Activated naive CD8-positive, alpha-beta T cell treated with anti-CD3 and anti-CD28 coated beads for 36 hours (primary cell): ENCODE measurements around the gene CEACAM7. TPM values are rescaled to one million over a fixed set of nuclear protein-coding genes. Genes with fewer than 3 reads are reported as not detected.

Experiments
- DNase-seq: peaks from one replicate; pipeline ENCODE4 v3.0.0; 2021
- H3K27ac Mint-ChIP-seq: one replicate; pipeline ENCODE4 v1.8.0; 2022; ENCODE audit warnings: mild to moderate bottlenecking, moderate library complexity, mixed read lengths
- H3K27me3 Mint-ChIP-seq: one replicate; pipeline ENCODE4 v1.8.0; 2022; ENCODE audit warnings: mild to moderate bottlenecking, mixed read lengths
- H3K36me3 Mint-ChIP-seq: one replicate; pipeline ENCODE4 v1.8.0; 2021; ENCODE audit warnings: mild to moderate bottlenecking, mixed read lengths
- H3K4me1 Mint-ChIP-seq: one replicate; pipeline ENCODE4 v1.8.0; 2021; ENCODE audit warnings: mixed read lengths
- H3K4me3 Mint-ChIP-seq: one replicate; pipeline ENCODE4 v1.8.0; 2022; ENCODE audit warnings: mild to moderate bottlenecking, moderate library complexity, mixed read lengths
- H3K9me3 Mint-ChIP-seq: one replicate; pipeline ENCODE4 v1.8.0; 2022; ENCODE audit warnings: mixed read lengths
- total RNA-seq, 2 experiments: library from RNA; stranded (reverse); gene quantifications; one replicate each; pipeline ENCODE4 v1.2.3, GENCODE V29; 2021

The CEACAM7 gene
- total RNA-seq, 2 experiments from 2014 or later = not detected

DNA sequence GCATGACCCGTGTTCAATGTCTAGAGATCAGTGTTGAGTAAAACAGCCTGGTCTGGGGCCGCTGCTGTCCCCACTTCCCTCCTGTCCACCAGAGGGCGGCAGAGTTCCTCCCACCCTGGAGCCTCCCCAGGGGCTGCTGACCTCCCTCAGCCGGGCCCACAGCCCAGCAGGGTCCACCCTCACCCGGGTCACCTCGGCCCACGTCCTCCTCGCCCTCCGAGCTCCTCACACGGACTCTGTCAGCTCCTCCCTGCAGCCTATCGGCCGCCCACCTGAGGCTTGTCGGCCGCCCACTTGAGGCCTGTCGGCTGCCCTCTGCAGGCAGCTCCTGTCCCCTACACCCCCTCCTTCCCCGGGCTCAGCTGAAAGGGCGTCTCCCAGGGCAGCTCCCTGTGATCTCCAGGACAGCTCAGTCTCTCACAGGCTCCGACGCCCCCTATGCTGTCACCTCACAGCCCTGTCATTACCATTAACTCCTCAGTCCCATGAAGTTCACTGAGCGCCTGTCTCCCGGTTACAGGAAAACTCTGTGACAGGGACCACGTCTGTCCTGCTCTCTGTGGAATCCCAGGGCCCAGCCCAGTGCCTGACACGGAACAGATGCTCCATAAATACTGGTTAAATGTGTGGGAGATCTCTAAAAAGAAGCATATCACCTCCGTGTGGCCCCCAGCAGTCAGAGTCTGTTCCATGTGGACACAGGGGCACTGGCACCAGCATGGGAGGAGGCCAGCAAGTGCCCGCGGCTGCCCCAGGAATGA, 18.9 kb upstream of the CEACAM7 start:
- no peaks in the 10 kb centered on the region for H3K36me3 Mint-ChIP-seq
- H3K9me3 Mint-ChIP-seq = no peaks in the 10 kb centered on the region
- H3K4me1 Mint-ChIP-seq = peaks cover 5% of the 10 kb centered on the region
- H3K4me3 Mint-ChIP-seq = peak overlapping the region; percentile 61
- H3K27ac Mint-ChIP-seq = no peak overlapping the region
- DNase-seq = peak; percentile 75
- H3K27me3 Mint-ChIP-seq = peaks cover 64% of the 10 kb centered on the region

DNA sequence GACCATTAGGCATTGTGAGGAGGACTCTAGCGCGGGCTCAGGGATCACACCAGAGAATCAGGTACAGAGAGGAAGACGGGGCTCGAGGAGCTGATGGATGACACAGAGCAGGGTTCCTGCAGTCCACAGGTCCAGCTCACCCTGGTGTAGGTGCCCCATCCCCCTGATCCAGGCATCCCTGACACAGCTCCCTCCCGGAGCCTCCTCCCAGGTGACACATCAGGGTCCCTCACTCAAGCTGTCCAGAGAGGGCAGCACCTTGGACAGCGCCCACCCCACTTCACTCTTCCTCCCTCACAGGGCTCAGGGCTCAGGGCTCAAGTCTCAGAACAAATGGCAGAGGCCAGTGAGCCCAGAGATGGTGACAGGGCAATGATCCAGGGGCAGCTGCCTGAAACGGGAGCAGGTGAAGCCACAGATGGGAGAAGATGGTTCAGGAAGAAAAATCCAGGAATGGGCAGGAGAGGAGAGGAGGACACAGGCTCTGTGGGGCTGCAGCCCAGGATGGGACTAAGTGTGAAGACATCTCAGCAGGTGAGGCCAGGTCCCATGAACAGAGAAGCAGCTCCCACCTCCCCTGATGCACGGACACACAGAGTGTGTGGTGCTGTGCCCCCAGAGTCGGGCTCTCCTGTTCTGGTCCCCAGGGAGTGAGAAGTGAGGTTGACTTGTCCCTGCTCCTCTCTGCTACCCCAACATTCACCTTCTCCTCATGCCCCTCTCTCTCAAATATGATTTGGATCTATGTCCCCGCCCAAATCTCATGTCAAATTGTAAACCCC, 17.5 kb upstream of the CEACAM7 start:
- Mint-ChIP-seq H3K4me1 (peaks cover 5% of the 10 kb centered on the region), H3K27ac (no peak overlapping the region), H3K27me3 (peaks cover 60% of the 10 kb centered on the region), H3K4me3 (no peak overlapping the region), H3K9me3 (no peaks in the 10 kb centered on the region), H3K36me3 (no peaks in the 10 kb centered on the region)
- peak; percentile 26 for DNase-seq

GRCh38 chr19:41703602-41704293, 15.7 kb upstream of the CEACAM7 start:
- H3K4me1 Mint-ChIP-seq = peaks cover 5% of the 10 kb centered on the region
- no peaks in the 10 kb centered on the region for H3K36me3 Mint-ChIP-seq
- H3K4me3 Mint-ChIP-seq = no peak overlapping the region
- peaks cover 56% of the 10 kb centered on the region for H3K27me3 Mint-ChIP-seq
- no peak for DNase-seq
- H3K27ac Mint-ChIP-seq = no peak overlapping the region
- no peaks in the 10 kb centered on the region for H3K9me3 Mint-ChIP-seq

GRCh38 chr19:41702171-41702651, 14.1 kb upstream of the CEACAM7 start:
- no peak for DNase-seq
- Mint-ChIP-seq H3K27ac (no peak overlapping the region), H3K36me3 (no peaks in the 10 kb centered on the region), H3K27me3 (peaks cover 42% of the 10 kb centered on the region), H3K9me3 (no peaks in the 10 kb centered on the region), H3K4me1 (peaks cover 5% of the 10 kb centered on the region), H3K4me3 (no peak overlapping the region)

- DNase-seq = peak; percentile 17
- Mint-ChIP-seq H3K27ac (no peak overlapping the region), H3K36me3 (no peaks in the 10 kb centered on the region), H3K4me1 (no peaks in the 10 kb centered on the region), H3K9me3 (no peaks in the 10 kb centered on the region), H3K4me3 (no peak overlapping the region), H3K27me3 (peaks cover 36% of the 10 kb centered on the region)
Observed at GRCh38 chr19:41701401-41702075, 13.5 kb upstream of the CEACAM7 start.

DNA sequence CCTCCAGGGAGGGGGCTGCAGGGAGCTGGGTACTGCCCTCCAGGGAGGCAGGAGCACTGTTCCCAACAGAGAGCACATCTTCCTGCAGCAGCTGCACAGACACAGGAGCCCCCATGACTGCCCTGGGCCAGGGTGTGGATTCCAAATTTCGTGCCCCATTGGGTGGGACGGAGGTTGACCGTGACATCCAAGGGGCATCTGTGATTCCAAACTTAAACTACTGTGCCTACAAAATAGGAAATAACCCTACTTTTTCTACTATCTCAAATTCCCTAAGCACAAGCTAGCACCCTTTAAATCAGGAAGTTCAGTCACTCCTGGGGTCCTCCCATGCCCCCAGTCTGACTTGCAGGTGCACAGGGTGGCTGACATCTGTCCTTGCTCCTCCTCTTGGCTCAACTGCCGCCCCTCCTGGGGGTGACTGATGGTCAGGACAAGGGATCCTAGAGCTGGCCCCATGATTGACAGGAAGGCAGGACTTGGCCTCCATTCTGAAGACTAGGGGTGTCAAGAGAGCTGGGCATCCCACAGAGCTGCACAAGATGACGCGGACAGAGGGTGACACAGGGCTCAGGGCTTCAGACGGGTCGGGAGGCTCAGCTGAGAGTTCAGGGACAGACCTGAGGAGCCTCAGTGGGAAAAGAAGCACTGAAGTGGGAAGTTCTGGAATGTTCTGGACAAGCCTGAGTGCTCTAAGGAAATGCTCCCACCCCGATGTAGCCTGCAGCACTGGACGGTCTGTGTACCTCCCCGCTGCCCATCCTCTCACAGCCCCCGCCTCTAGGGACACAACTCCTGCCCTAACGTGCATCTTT, 12.5 kb upstream of the CEACAM7 start:
- no peaks in the 10 kb centered on the region for H3K36me3 Mint-ChIP-seq
- DNase-seq = no peak
- no peaks in the 10 kb centered on the region for H3K4me1 Mint-ChIP-seq
- peaks cover 33% of the 10 kb centered on the region for H3K27me3 Mint-ChIP-seq
- no peaks in the 10 kb centered on the region for H3K9me3 Mint-ChIP-seq
- H3K27ac Mint-ChIP-seq = no peak overlapping the region
- H3K4me3 Mint-ChIP-seq = no peak overlapping the region

DNA sequence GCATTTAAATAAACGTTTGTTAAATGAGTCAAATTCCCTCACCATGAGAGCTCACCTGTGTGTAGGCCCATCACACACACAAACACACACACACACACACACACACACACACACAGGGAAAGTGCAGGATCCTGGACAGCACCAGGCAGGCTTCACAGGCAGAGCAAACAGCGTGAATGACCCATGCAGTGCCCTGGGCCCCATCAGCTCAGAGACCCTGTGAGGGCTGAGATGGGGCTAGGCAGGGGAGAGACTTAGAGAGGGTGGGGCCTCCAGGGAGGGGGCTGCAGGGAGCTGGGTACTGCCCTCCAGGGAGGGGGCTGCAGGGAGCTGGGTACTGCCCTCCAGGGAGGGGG, 11.9 kb upstream of the CEACAM7 start:
- no peaks in the 10 kb centered on the region for H3K4me1 Mint-ChIP-seq
- no peak for DNase-seq
- no peak overlapping the region for H3K4me3 Mint-ChIP-seq
- no peaks in the 10 kb centered on the region for H3K9me3 Mint-ChIP-seq
- no peak overlapping the region for H3K27ac Mint-ChIP-seq
- peaks cover 28% of the 10 kb centered on the region for H3K27me3 Mint-ChIP-seq
- H3K36me3 Mint-ChIP-seq = no peaks in the 10 kb centered on the region

GRCh38 chr19:41699231-41699967, 11.3 kb upstream of the CEACAM7 start:
- Mint-ChIP-seq H3K9me3 (no peaks in the 10 kb centered on the region), H3K4me1 (no peaks in the 10 kb centered on the region), H3K27ac (no peak overlapping the region), H3K36me3 (no peaks in the 10 kb centered on the region), H3K4me3 (no peak overlapping the region), H3K27me3 (peaks cover 23% of the 10 kb centered on the region)
- DNase-seq = no peak

- no peak for DNase-seq
- Mint-ChIP-seq H3K4me3 (no peak overlapping the region), H3K36me3 (no peaks in the 10 kb centered on the region), H3K27me3 (peaks cover 17% of the 10 kb centered on the region), H3K27ac (no peak overlapping the region), H3K9me3 (no peaks in the 10 kb centered on the region), H3K4me1 (no peaks in the 10 kb centered on the region)
Observed at GRCh38 chr19:41698746-41699230, 10.7 kb upstream of the CEACAM7 start.

DNA sequence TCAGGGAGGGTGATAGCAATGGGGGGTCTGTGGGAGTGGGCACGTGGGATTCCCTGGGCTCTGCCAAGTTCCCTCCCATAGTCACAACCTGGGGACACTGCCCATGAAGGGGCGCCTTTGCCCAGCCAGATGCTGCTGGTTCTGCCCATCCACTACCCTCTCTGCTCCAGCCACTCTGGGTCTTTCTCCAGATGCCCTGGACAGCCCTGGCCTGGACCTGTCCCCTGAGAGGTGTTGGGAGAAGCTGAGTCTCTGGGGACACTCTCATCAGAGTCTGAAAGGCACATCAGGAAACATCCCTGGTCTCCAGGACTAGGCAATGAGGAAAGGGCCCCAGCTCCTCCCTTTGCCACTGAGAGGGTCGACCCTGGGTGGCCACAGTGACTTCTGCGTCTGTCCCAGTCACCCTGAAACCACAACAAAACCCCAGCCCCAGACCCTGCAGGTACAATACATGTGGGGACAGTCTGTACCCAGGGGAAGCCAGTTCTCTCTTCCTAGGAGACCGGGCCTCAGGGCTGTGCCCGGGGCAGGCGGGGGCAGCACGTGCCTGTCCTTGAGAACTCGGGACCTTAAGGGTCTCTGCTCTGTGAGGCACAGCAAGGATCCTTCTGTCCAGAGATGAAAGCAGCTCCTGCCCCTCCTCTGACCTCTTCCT, 9.3 kb upstream of the CEACAM7 start:
- DNase-seq = no peak

GRCh38 chr19:41696402-41697197, 8.5 kb upstream of the CEACAM7 start:
- Mint-ChIP-seq H3K27me3 (peaks cover 28% of the 10 kb centered on the region), H3K4me3 (no peak overlapping the region), H3K27ac (no peak overlapping the region), H3K36me3 (no peaks in the 10 kb centered on the region), H3K4me1 (no peaks in the 10 kb centered on the region), H3K9me3 (no peaks in the 10 kb centered on the region)
- no peak for DNase-seq

More for the DNA sequence above, 9.3 kb upstream of the CEACAM7 start:
- Mint-ChIP-seq H3K36me3 (no peaks in the 10 kb centered on the region), H3K4me3 (no peak overlapping the region), H3K27me3 (peaks cover 24% of the 10 kb centered on the region), H3K27ac (no peak overlapping the region), H3K4me1 (no peaks in the 10 kb centered on the region), H3K9me3 (no peaks in the 10 kb centered on the region)

GRCh38 chr19:41695745-41696144, 7.7 kb upstream of the CEACAM7 start:
- peaks cover 35% of the 10 kb centered on the region for H3K27me3 Mint-ChIP-seq
- no peaks in the 10 kb centered on the region for H3K9me3 Mint-ChIP-seq
- no peaks in the 10 kb centered on the region for H3K36me3 Mint-ChIP-seq
- H3K27ac Mint-ChIP-seq = no peak overlapping the region
- DNase-seq = no peak
- no peak overlapping the region for H3K4me3 Mint-ChIP-seq
- H3K4me1 Mint-ChIP-seq = no peaks in the 10 kb centered on the region
